Tibial nerve (tissue), 4 donors: Measurements from ENCODE around the gene TOR3A. TPM values are rescaled to one million over a fixed set of nuclear protein-coding genes. Genes with fewer than 3 reads are reported as not detected.

Experiments used
- DNase-seq, 2 donors: peaks; one replicate each; pipeline ENCODE4 v3.0.0-alpha.2; 2019; ENCODE audit warnings: low spot score in 2 of 2
- H3K27ac ChIP-seq, 4 donors: fragments of 200-600 bp; sonication (generic) in 3 of 4; one replicate each; pipeline ENCODE4 v1.5.1; 2017 to 2019; ENCODE audit warnings: mild to moderate bottlenecking in 1 of 4
- H3K27me3 ChIP-seq, 2 donors: fragments of 200-600 bp; sonication (generic) in 1 of 2; one replicate each; pipeline versions ENCODE4 v1.5.1 to v1.6.0; 2017 to 2019
- H3K36me3 ChIP-seq, 3 donors: fragments of 200-600 bp; sonication (generic); one replicate each; pipeline ENCODE4 v1.5.1; 2018 to 2019
- H3K4me1 ChIP-seq, 4 donors: fragments of 200-600 bp; sonication (generic) in 3 of 4; one replicate each; pipeline ENCODE4 v1.5.1; 2017 to 2019
- H3K4me3 ChIP-seq, 4 donors: fragments of 200-600 bp; sonication (generic) in 3 of 4; one replicate each; pipeline ENCODE4 v1.5.1; 2017 to 2019; ENCODE audit warnings: mild to moderate bottlenecking in 1 of 4, moderate library complexity in 1 of 4
- H3K9me3 ChIP-seq, 4 donors: fragments of 200-600 bp; sonication (generic) in 3 of 4; one replicate each; pipeline ENCODE4 v1.5.1; 2017 to 2019
- CTCF ChIP-seq, 5 experiments: fragments of 200-600 bp in 3 of 5; fragments of 450-650 bp in 2 of 5; sonication (generic) in 3 of 5; IDR thresholded peaks; one replicate each; pipeline ENCODE4 v1.5.1; 2016 to 2019; ENCODE audit warnings: antibody characterized with exemption in 5 of 5, mild to moderate bottlenecking in 3 of 5, moderate library complexity in 2 of 5
- EP300 ChIP-seq, 2 donors: sonication (generic); formaldehyde crosslinking; IDR thresholded peaks; one replicate each; pipeline ENCODE4 v1.6.1; 2017; ENCODE audit warnings: antibody characterized with exemption in 2 of 2, mild to moderate bottlenecking in 1 of 2
- POLR2A ChIP-seq, 2 donors: fragments of 450-650 bp; IDR thresholded peaks; one replicate each; pipeline ENCODE4 v1.6.1; 2017; ENCODE audit warnings: antibody characterized with exemption in 2 of 2, mild to moderate bottlenecking in 2 of 2, moderate library complexity in 2 of 2
- WGBS, 2 donors: methylation state at CpG; one replicate each; pipeline ENCODE4 v1.1.5; 2018; 5-methylcytosine and 5-hydroxymethylcytosine counted together
- total RNA-seq, 4 donors: library from RNA; depleted of rRNA; stranded (reverse); fragments of >200 nt; gene quantifications; one replicate each; pipeline ENCODE4 v1.1.0, GENCODE V29; 2016

Gene TOR3A
- total RNA-seq, 4 donors from 2014 or later: 72.1 to 115 (median 83.3) TPM

DNA sequence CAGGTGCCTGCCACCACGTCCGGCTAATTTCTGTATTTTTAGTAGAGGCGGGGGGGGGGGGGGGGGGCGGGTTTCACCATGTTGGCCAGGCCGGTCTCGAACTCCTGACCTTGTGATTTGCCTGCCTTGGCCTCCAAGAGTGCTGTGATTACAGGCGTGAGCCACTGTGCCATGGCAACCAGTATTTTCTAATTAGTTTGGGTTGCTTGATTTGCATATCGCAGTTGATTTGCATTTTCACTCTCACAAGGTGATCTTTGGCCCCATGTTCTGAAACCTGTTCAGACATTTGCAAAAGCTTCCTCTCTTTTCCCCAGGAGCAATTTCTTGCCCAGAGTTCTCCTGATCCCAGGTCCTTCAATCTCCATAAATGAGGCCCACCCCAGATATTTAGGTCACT lies 1.7 kb downstream of the TOR3A start:
- no peak overlapping the region for H3K4me3 ChIP-seq
- DNase-seq: no peak
- TF ChIP-seq EP300 (IDR thresholded peaks at IDR 0.05) (no peak), POLR2A (IDR thresholded peaks at IDR 0.05) (no peak), CTCF (IDR thresholded peaks at IDR 0.05) (no peak)
- H3K27ac ChIP-seq: peak overlapping the region in 1 of 4 donors; percentile 94
- peaks cover 0 to 34% (median 10%) of the 10 kb centered on the region in 4 donors for H3K4me1 ChIP-seq
- 69 to 75% methylated on average over 7 to 8 of the region's 8 CpGs for WGBS, 2 donors
- H3K27me3 ChIP-seq: no peaks in the 10 kb centered on the region
- H3K36me3 ChIP-seq: peaks cover 0 to 40% (median 0%) of the 10 kb centered on the region in 3 donors
- no peaks in the 10 kb centered on the region for H3K9me3 ChIP-seq

DNA sequence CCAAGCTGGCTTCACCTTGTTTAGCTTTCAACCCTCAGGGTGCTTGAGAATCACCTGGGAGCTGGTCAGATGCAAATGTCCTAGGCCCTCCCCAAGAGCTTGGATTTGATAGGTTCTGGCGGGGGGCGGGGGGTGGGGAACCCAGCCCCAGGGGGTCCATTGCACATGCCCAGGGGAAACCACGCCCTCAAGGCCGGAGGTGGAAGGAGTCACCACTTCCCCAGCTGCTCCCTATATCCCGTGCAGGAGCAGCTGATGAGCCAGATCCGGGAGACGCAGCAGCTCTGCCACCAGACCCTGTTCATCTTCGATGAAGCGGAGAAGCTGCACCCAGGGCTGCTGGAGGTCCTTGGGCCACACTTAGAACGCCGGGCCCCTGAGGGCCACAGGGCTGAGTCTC lies 5.8 kb downstream of the TOR3A start:
- H3K27ac ChIP-seq: no peak overlapping the region
- H3K4me3 ChIP-seq: no peak overlapping the region
- WGBS, 2 donors: 63 to 67% methylated on average over 11 of the region's 11 CpGs
- no peaks in the 10 kb centered on the region for H3K27me3 ChIP-seq
- TF ChIP-seq CTCF (IDR thresholded peaks at IDR 0.05) (no peak), POLR2A (IDR thresholded peaks at IDR 0.05) (no peak), EP300 (IDR thresholded peaks at IDR 0.05) (no peak)
- H3K36me3 ChIP-seq: peaks cover 0 to 76% (median 0%) of the 10 kb centered on the region in 3 donors
- peaks cover 0 to 48% (median 9%) of the 10 kb centered on the region in 4 donors for H3K4me1 ChIP-seq
- H3K9me3 ChIP-seq: no peaks in the 10 kb centered on the region
- DNase-seq: no peak

DNA sequence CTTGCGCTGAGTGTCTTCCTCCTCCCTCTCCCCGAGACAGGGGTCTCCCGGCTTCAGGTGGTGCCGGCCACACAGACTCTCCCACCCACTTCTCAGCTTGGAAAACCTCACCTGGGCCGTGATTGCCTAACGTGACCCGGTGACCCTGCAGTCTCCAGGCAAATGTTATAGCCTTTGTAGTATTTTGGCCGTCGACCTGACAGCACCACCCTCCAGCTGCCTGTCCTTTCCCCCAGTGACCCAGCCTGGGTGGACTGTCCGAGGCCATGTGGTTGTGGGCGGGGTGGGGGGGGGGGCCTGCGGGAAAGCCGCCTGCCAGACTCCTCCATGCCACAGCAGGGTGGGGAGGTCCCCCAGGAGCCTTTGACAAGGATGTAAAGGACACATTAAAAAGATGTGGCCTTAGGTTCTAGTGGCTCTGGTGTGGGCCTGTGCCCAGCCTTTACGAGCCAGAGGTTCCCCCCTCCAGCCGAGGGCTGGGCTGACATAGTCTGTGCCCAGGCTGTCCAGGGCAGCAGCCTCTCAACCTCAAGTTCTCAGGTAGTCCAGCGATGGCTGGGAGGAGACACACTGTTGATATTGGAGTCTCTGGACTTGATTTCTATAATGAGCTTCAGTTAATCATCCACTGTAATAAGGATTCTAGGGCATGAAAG lies 8.1 kb downstream of the TOR3A start:
- Histone ChIP-seq H3K4me1 (peaks cover 0 to 32% (median 3%) of the 10 kb centered on the region in 4 donors), H3K36me3 (peaks cover 0 to 92% (median 16%) of the 10 kb centered on the region in 3 donors), H3K27ac (peak overlapping the region in 2 of 4 donors; percentile 55 to 60), H3K27me3 (no peaks in the 10 kb centered on the region), H3K4me3 (no peak overlapping the region), H3K9me3 (no peaks in the 10 kb centered on the region)
- 70 to 73% methylated on average over 12 to 13 of the region's 16 CpGs for WGBS, 2 donors
- DNase-seq: no peak
- TF ChIP-seq CTCF (IDR thresholded peaks at IDR 0.05) (no peak), POLR2A (IDR thresholded peaks at IDR 0.05) (no peak), EP300 (IDR thresholded peaks at IDR 0.05) (no peak)

DNA sequence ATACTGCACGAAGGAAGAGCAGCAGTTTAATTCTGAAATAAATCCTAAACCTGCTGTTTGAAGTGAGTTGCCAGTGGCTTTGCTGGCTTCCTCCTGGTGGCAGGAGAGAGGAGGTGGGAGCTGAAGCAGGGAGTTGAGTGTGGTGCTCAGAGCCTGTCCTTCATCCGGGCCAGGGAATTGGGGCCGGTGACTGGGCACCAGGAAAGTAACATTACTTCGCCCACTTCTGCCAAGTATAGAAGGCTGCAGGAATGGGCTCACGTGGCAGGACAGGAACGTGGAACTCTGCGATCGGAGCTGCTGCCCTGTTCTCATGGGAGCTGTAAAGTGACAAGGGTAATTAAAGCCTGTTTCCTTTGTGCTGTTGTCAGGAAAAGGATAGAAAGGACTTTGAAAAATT lies 8.7 kb downstream of the TOR3A start:
- no peak for DNase-seq
- no peak for TF ChIP-seq CTCF (IDR thresholded peaks at IDR 0.05)
- no peak for TF ChIP-seq POLR2A (IDR thresholded peaks at IDR 0.05)
- TF ChIP-seq EP300 (IDR thresholded peaks at IDR 0.05): no peak
- peaks cover 0 to 93% (median 20%) of the 10 kb centered on the region in 3 donors for H3K36me3 ChIP-seq
- H3K4me1 ChIP-seq: peaks cover 0 to 32% (median 3%) of the 10 kb centered on the region in 4 donors
- no peak overlapping the region for H3K4me3 ChIP-seq
- H3K27ac ChIP-seq: peak overlapping the region in 2 of 4 donors; percentile 55 to 60
- H3K27me3 ChIP-seq: no peaks in the 10 kb centered on the region
- no peaks in the 10 kb centered on the region for H3K9me3 ChIP-seq
- 66 to 69% methylated on average over 8 of the region's 8 CpGs for WGBS, 2 donors

- 79 to 80% methylated on average over 4 of the region's 4 CpGs for WGBS, 2 donors
- H3K4me1 ChIP-seq: peaks cover 0 to 32% (median 3%) of the 10 kb centered on the region in 4 donors
- no peak overlapping the region for H3K4me3 ChIP-seq
- no peaks in the 10 kb centered on the region for H3K9me3 ChIP-seq
- peak overlapping the region in 2 of 4 donors; percentile 55 to 60 for H3K27ac ChIP-seq
- TF ChIP-seq EP300 (IDR thresholded peaks at IDR 0.05) (no peak), POLR2A (IDR thresholded peaks at IDR 0.05) (no peak), CTCF (IDR thresholded peaks at IDR 0.05) (no peak)
- H3K27me3 ChIP-seq: no peaks in the 10 kb centered on the region
- H3K36me3 ChIP-seq: peaks cover 0 to 93% (median 22%) of the 10 kb centered on the region in 3 donors
- DNase-seq: no peak
Measured at GRCh38 chr1:179090923-179091322, 9.1 kb downstream of the TOR3A start.
